Natural killer cell treated with Interleukin-12 subunit alpha and Interleukin-12 subunit beta and Interleukin-15 and Interleukin-18, amount 100 ng/mL, for 72 hours (primary cell): ENCODE results near the gene CHRDL1. TPM values are rescaled to one million over a fixed set of nuclear protein-coding genes. Genes with fewer than 3 reads are reported as not detected.
"Not testable (repeated sequence)": the region's sequence is repeated elsewhere in the genome, so short reads cannot be mapped to it uniquely, and the experiment has no call there.

Source experiments
- ATAC-seq, 2 donors: fragments of 150-1000 bp; cut with Tn5 transposase in 1 of 2; sonication (Bioruptor Pico), chemical (Tn5 transposase) in 1 of 2; 2 replicates each; pipeline ENCODE4 v1.10.0; 2021
- DNase-seq: peaks from one replicate; pipeline ENCODE4 v3.0.0; 2022; ENCODE audit warnings: low spot score
- H3K27ac Mint-ChIP-seq, 2 donors: 1 replicate in 1 of 2; 2 replicates in 1 of 2; pipeline ENCODE4 v1.8.0; 2022; ENCODE audit warnings: mixed read lengths in 2 of 2, mild to moderate bottlenecking in 1 of 2, moderate library complexity in 1 of 2
- H3K27me3 Mint-ChIP-seq, 2 donors: 1 replicate in 1 of 2; 2 replicates in 1 of 2; pipeline ENCODE4 v1.8.0; 2022; ENCODE audit warnings: mixed read lengths in 2 of 2
- H3K36me3 Mint-ChIP-seq: one replicate; pipeline ENCODE4 v1.8.0; 2022; ENCODE audit warnings: mixed read lengths
- H3K4me1 Mint-ChIP-seq, 2 donors: 1 replicate in 1 of 2; 2 replicates in 1 of 2; pipeline ENCODE4 v1.8.0; 2022; ENCODE audit warnings: low read depth in 2 of 2, mixed read lengths in 2 of 2, mild to moderate bottlenecking in 1 of 2
- H3K4me3 Mint-ChIP-seq: one replicate; pipeline ENCODE4 v1.8.0; 2022; ENCODE audit warnings: mixed read lengths
- H3K9me3 Mint-ChIP-seq: 2 replicates; pipeline ENCODE4 v1.8.0; 2022; ENCODE audit warnings: mixed read lengths
- total RNA-seq, 2 donors: library from RNA; stranded (reverse); gene quantifications; one replicate each; pipeline ENCODE4 v1.2.3, GENCODE V29; 2022

Gene CHRDL1
- total RNA-seq, 2 donors from 2014 or later: not detected

DNA sequence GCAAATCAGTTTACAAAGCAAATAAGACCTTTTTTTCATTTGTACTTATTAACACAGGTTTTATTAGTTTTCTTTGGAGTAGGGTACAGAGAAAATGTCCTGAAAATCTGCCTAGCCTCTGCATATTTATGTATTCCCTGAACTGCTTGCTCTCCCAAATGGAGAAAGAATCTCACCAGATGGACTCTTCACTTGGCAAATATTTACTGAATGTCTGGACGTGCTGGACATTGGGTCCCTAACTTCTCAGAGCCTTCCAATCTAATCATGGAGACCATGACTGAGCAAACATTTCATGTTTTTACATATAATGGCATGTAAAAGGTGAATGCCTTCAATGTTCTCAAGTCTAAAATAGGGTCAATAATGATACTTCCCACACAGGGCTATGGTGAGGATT, 126.0 kb downstream of the CHRDL1 start:
- no peaks in the 10 kb centered on the region for H3K9me3 Mint-ChIP-seq

DNA sequence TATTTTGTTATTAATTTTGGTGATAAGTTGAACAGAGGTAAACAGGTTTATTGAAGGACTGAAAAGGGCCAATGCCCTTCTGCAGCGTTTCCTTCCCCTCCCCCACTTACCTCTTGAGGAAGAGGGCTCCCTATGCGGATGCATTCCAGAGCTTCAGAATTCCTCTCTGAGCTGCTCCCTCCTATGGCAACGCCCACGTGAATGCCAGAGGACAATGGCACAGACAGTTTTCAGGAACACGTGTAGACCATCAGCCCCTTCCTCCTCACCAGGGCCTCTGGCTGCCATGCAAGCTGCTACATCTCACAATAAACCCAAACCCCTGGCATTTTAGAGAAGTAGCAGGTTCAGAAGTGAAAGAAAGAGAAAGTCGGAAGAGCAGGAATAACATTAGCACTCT, 127.9 kb downstream of the CHRDL1 start:
- ATAC-seq: no peak
- H3K4me1 Mint-ChIP-seq: no peaks in the 10 kb centered on the region
- H3K27me3 Mint-ChIP-seq: peaks cover 0 to 6% of the 10 kb centered on the region in 2 donors
- no peaks in the 10 kb centered on the region for H3K9me3 Mint-ChIP-seq
- DNase-seq: no peak
- H3K27ac Mint-ChIP-seq: no peak overlapping the region
- H3K4me3 Mint-ChIP-seq: no peak overlapping the region
- no peaks in the 10 kb centered on the region for H3K36me3 Mint-ChIP-seq

More for the DNA sequence above, 126.0 kb downstream of the CHRDL1 start:
- DNase-seq (no peak), ATAC-seq (no peak)
- Mint-ChIP-seq H3K36me3 (no peaks in the 10 kb centered on the region), H3K4me3 (no peak overlapping the region), H3K27ac (no peak overlapping the region), H3K4me1 (no peaks in the 10 kb centered on the region), H3K27me3 (peaks cover 0 to 8% of the 10 kb centered on the region in 2 donors)

DNA sequence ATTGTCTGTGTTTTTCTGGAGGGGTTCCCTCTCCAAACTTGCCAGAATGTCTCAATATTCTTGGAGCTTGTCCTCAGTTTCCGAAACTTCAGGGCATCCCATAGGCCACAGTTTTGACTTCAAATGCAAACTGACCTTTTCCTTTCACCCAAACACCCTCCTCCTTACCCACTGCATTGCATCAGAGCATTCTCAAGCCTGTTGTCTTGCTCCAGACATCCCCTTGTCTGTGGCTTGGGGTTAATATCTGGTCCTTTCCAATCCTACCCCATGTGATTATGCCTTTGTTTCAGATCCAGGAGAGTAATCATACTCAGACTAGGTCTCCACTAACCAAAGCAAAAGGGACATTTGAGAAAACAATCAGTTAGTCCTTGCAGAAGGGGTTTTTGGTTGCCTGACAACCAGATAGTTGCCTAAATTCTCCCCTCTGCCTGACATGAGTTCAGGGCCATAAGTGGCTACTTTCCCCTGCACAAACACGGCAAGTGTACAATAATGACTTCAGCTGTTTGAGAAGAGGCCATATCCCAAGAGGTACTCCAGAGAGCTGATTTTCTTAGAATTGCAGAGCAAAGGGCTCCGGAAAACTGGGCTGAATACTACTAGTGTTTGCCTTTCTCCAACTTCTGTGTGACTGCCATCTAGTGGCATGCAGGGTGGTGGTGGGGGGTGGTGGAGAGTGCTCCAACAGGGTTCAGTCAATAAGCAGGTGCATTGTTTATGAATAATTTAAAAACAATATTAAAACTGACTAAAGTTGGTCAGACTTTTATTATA, 130.2 kb downstream of the CHRDL1 start:
- Mint-ChIP-seq H3K36me3 (no peaks in the 10 kb centered on the region), H3K4me3 (no peak overlapping the region), H3K27ac (no peak overlapping the region), H3K4me1 (no peaks in the 10 kb centered on the region), H3K27me3 (peaks cover 0 to 9% of the 10 kb centered on the region in 2 donors), H3K9me3 (no peaks in the 10 kb centered on the region)
- DNase-seq (no peak), ATAC-seq (no peak)

DNA sequence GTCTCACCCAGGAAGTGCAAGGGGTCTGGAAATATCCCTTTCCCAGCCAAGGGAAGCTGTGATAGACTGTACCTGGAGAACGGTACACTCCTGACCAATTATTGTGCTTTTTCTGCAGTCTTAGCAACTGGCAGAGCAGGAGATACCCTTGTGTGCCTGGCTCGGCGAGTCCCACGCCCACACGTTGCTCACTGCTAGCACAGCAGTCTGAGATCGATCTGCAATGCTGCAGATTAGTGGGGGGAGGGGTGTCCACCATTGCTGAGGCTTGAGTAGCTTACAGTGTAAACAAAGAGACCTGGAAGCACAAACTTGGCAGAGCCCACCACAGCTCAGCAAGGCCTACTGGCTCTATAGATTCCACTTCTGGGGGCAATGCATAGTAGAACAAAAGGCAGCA, 138.5 kb downstream of the CHRDL1 start:
- Mint-ChIP-seq H3K4me3 (no peak overlapping the region), H3K36me3 (no peaks in the 10 kb centered on the region), H3K27me3 (peaks cover 0 to 13% of the 10 kb centered on the region in 2 donors), H3K4me1 (no peaks in the 10 kb centered on the region), H3K27ac (no peak overlapping the region), H3K9me3 (no peaks in the 10 kb centered on the region)
- DNase-seq: no peak
- ATAC-seq: no peak

DNA sequence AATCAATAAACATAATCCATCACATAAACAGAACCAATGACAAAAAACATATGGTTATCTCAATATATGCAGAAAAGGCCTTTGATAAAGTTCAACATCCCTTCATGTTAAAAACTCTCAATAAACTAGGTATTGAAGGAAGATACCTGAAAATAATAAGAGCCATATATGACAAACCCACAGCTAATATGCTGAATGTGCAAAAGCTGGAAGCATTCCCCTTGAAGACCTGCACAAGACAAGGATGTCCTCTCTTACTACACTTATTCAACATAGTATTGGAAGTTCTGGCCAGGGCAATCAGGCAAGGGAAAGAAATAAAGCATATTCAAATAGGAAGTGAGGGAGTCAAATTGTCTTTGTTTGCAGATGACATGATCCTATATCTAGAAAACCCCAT, 141.3 kb downstream of the CHRDL1 start:
- not testable (repeated sequence) for H3K36me3 Mint-ChIP-seq, H3K27ac Mint-ChIP-seq, H3K9me3 Mint-ChIP-seq, H3K27me3 Mint-ChIP-seq, DNase-seq, ATAC-seq, H3K4me3 Mint-ChIP-seq, H3K4me1 Mint-ChIP-seq

DNA sequence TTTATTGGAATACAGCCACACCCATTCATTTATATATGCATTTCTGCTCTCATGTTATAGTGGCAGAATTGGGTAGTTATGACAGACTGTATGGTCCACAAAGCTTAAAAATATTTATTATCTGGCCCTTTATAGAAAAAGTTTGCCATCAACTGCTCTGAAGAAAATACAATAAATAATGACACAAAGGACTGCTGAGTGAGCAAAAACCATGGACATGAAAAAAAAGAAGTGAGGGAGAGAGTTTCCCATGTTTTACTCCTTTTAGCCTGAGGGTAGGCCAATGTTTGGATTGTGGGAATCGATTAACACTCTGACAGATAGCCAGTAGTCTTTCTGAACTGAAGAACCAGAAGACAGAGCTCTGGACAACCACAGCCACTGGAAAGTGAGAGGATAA, 149.2 kb downstream of the CHRDL1 start:
- DNase-seq (no peak), ATAC-seq (no peak)
- Mint-ChIP-seq H3K4me1 (no peaks in the 10 kb centered on the region), H3K27ac (no peak overlapping the region), H3K4me3 (no peak overlapping the region), H3K36me3 (no peaks in the 10 kb centered on the region), H3K9me3 (peaks cover 9% of the 10 kb centered on the region), H3K27me3 (peaks cover 0 to 2% of the 10 kb centered on the region in 2 donors)
